ENCODE measurements around the gene MNAT1.

DNA sequence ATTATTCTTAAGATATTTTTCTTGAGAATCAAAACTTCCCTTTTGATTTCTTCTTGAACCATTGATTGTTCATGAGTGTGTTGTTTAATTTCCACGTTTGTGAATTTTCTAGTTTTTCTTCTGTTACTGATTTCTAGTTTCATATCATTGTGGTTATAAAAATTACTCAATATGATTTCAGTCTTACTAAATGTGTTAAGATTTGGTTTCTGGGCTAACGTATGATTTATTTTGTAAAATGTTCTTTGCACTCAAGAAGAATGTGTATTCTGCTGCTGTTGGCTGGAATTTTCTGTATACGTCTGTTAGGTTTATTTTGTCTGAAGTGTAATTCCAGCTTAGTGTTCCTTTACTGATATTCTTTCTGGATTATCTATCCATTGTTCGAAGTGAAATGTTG lies 221.6 kb downstream of the MNAT1 start:
- TF ChIP-seq, protein P1, sequence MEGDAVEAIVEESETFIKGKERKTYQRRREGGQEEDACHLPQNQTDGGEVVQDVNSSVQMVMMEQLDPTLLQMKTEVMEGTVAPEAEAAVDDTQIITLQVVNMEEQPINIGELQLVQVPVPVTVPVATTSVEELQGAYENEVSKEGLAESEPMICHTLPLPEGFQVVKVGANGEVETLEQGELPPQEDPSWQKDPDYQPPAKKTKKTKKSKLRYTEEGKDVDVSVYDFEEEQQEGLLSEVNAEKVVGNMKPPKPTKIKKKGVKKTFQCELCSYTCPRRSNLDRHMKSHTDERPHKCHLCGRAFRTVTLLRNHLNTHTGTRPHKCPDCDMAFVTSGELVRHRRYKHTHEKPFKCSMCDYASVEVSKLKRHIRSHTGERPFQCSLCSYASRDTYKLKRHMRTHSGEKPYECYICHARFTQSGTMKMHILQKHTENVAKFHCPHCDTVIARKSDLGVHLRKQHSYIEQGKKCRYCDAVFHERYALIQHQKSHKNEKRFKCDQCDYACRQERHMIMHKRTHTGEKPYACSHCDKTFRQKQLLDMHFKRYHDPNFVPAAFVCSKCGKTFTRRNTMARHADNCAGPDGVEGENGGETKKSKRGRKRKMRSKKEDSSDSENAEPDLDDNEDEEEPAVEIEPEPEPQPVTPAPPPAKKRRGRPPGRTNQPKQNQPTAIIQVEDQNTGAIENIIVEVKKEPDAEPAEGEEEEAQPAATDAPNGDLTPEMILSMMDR (conservative IDR thresholded peaks at IDR 0.05; ENCODE audit: low read depth in 2 of 2), result no peak
- TF ChIP-seq EZH2 (IDR thresholded peaks at IDR 0.05; ENCODE audit: low read depth, unreplicated experiment), result no peak
- no peak for TF ChIP-seq POLR2AphosphoS5 (IDR thresholded peaks at IDR 0.05; ENCODE audit: low read depth)
- TF ChIP-seq, protein P2, sequence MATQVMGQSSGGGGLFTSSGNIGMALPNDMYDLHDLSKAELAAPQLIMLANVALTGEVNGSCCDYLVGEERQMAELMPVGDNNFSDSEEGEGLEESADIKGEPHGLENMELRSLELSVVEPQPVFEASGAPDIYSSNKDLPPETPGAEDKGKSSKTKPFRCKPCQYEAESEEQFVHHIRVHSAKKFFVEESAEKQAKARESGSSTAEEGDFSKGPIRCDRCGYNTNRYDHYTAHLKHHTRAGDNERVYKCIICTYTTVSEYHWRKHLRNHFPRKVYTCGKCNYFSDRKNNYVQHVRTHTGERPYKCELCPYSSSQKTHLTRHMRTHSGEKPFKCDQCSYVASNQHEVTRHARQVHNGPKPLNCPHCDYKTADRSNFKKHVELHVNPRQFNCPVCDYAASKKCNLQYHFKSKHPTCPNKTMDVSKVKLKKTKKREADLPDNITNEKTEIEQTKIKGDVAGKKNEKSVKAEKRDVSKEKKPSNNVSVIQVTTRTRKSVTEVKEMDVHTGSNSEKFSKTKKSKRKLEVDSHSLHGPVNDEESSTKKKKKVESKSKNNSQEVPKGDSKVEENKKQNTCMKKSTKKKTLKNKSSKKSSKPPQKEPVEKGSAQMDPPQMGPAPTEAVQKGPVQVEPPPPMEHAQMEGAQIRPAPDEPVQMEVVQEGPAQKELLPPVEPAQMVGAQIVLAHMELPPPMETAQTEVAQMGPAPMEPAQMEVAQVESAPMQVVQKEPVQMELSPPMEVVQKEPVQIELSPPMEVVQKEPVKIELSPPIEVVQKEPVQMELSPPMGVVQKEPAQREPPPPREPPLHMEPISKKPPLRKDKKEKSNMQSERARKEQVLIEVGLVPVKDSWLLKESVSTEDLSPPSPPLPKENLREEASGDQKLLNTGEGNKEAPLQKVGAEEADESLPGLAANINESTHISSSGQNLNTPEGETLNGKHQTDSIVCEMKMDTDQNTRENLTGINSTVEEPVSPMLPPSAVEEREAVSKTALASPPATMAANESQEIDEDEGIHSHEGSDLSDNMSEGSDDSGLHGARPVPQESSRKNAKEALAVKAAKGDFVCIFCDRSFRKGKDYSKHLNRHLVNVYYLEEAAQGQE (IDR thresholded peaks at IDR 0.05; ENCODE audit: unreplicated experiment), result no peak
- TF ChIP-seq EZH2phosphoT487 (IDR thresholded peaks at IDR 0.05; ENCODE audit: unreplicated experiment), result no peak
